Uterus (tissue), 4 donors: Measurements from ENCODE around the gene FXYD6. TPM values are rescaled to one million over a fixed set of nuclear protein-coding genes. Genes with fewer than 3 reads are reported as not detected.
"Not testable (repeated sequence)": the region's sequence is repeated elsewhere in the genome, so short reads cannot be mapped to it uniquely, and the experiment has no call there.

Experiments
- DNase-seq, 2 donors: peaks; one replicate each; pipeline ENCODE4 v3.0.0-alpha.2; 2019 to 2020
- H3K27ac ChIP-seq, 2 donors: fragments of 200-600 bp; sonication (generic); 1 replicate in 1 of 2; 2 replicates in 1 of 2; pipeline ENCODE4 v1.5.1; 2016 to 2018
- H3K27me3 ChIP-seq, 2 donors: fragments of 200-600 bp; sonication (generic); one replicate each; pipeline ENCODE4 v1.5.1; 2018 to 2019; ENCODE audit warnings: control low read depth in 1 of 2
- H3K36me3 ChIP-seq, 2 donors: fragments of 200-600 bp; sonication (generic); one replicate each; pipeline ENCODE4 v1.5.1; 2019; ENCODE audit warnings: control low read depth in 1 of 2
- H3K4me1 ChIP-seq, 2 donors: fragments of 200-600 bp; sonication (generic); one replicate each; pipeline ENCODE4 v1.5.1; 2018 to 2019; ENCODE audit warnings: control low read depth in 1 of 2
- H3K4me3 ChIP-seq, 2 donors: fragments of 200-600 bp; sonication (generic); 1 replicate in 1 of 2; 2 replicates in 1 of 2; pipeline ENCODE4 v1.5.1; 2018 to 2019; ENCODE audit warnings: mild to moderate bottlenecking in 1 of 2
- H3K9me3 ChIP-seq, 2 donors: fragments of 200-600 bp; sonication (generic); one replicate each; pipeline ENCODE4 v1.5.1; 2019; ENCODE audit warnings: control low read depth in 1 of 2
- CTCF ChIP-seq, 4 experiments: fragments of 200-600 bp in 2 of 4; fragments of 450-650 bp in 2 of 4; sonication (generic) in 2 of 4; IDR thresholded peaks; one replicate each; pipeline ENCODE4 v1.5.1; 2016 to 2019; ENCODE audit warnings: antibody characterized with exemption in 4 of 4, mild to moderate bottlenecking in 2 of 4, moderate library complexity in 1 of 4
- POLR2A ChIP-seq, 2 donors: fragments of 450-650 bp; IDR thresholded peaks; one replicate each; pipeline ENCODE4 v1.6.1; 2016; ENCODE audit warnings: antibody characterized with exemption in 2 of 2, mild to moderate bottlenecking in 1 of 2, moderate library complexity in 1 of 2
- intact Hi-C: fragments of 100-400 bp; cut with DNase I; formaldehyde crosslinking; loops from one replicate; pipeline ENCODE4 v1.15.1; 2023; ENCODE audit warnings: low total_unique reads
- total RNA-seq, 4 donors: library from RNA; depleted of rRNA in 3 of 4; stranded (reverse); fragments of >200 nt in 3 of 4; gene quantifications; one replicate each; pipeline versions ENCODE4 v1.1.0 to v1.2.4, GENCODE V29; 2014 to 2023
- donor health status: DM: yes; HTN: yes; CAD: no.

The FXYD6 gene
- total RNA-seq, 4 donors from 2014 or later = 85.3 to 307 (median 192) TPM

GRCh38 chr11:117815262-117815803 is 61.1 kb downstream of the FXYD6 start:
- no peak for DNase-seq
- Histone ChIP-seq H3K4me3 (no peak overlapping the region), H3K4me1 (peaks cover 0 to 6% of the 10 kb centered on the region in 2 donors), H3K36me3 (no peaks in the 10 kb centered on the region), H3K27ac (peak overlapping the region; percentile 63 to 73), H3K9me3 (no peaks in the 10 kb centered on the region), H3K27me3 (no peaks in the 10 kb centered on the region)
- intact Hi-C loops = loop anchor here (10.0 kb wide), 1 partner anchor 391 kb away; no protein-coding TSS in a partner anchor
- TF ChIP-seq CTCF (IDR thresholded peaks at IDR 0.05) = no peak
- no peak for TF ChIP-seq POLR2A (IDR thresholded peaks at IDR 0.05)

- Histone ChIP-seq H3K36me3 (no peaks in the 10 kb centered on the region), H3K27me3 (no peaks in the 10 kb centered on the region), H3K9me3 (no peaks in the 10 kb centered on the region), H3K27ac (peak overlapping the region; percentile 63 to 73), H3K4me3 (no peak overlapping the region), H3K4me1 (peaks cover 0 to 6% of the 10 kb centered on the region in 2 donors)
- intact Hi-C loops = loop anchor here (10.0 kb wide), 1 partner anchor 390 kb away; no protein-coding TSS in a partner anchor
- TF ChIP-seq CTCF (IDR thresholded peaks at IDR 0.05) (no peak), POLR2A (IDR thresholded peaks at IDR 0.05) (no peak)
- peak; percentile 65 to 69 for DNase-seq
These were observed 61.6 kb downstream of the FXYD6 start for GRCh38 chr11:117814766-117815261.

DNA sequence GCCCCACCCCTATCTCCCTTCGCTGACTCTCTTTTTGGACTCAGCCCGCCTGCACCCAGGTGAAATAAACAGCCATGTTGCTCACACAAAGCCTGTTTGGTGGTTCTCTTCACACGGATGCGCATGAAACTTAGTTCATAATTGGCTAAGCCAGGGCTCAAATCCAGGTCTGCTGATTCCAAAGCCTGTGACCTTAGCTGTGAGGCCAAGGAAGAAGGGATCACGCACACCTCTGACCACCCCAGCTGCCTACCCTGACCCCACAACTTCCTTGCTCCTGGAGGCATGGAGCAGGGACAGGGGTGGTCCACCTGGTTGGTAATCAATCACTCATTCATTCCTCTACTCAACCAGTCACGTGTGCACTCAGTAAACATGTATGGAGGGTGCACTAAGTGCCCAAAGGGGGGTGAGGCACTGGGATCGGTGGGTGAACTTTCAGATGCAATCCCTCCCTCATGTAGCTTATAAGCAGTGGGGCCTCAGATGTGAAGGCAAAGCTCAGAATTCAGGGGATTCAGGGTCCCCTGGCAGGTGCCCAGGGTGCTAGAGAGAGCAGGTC is 62.2 kb downstream of the FXYD6 start:
- Histone ChIP-seq H3K4me3 (no peak overlapping the region), H3K27me3 (no peaks in the 10 kb centered on the region), H3K4me1 (peaks cover 0 to 6% of the 10 kb centered on the region in 2 donors), H3K36me3 (no peaks in the 10 kb centered on the region), H3K27ac (peak overlapping the region; percentile 19 to 63), H3K9me3 (no peaks in the 10 kb centered on the region)
- DNase-seq = no peak
- TF ChIP-seq POLR2A (IDR thresholded peaks at IDR 0.05) (no peak), CTCF (IDR thresholded peaks at IDR 0.05) (no peak)
- intact Hi-C loops = loop anchor here (10.0 kb wide), 1 partner anchor 389 kb away; no protein-coding TSS in a partner anchor

DNA sequence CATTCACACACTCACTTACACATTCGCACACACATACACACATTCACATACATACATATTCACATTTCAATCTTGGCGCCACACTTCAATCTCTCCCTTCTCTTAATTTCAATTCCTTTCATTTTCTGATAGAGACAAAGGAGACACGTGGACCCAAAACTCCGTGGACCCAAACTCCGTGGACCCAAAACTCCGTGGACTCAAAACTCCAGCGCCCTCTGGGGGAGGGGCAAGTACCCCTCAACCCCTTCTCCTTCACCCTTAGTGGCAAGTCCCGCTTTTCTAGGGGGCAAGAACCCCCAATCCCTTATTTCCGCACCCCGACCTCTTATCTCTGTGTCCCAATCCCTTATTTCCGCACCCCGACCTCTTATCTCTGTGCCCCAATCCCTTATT is 66.4 kb downstream of the FXYD6 start:
- H3K27me3 ChIP-seq, H3K36me3 ChIP-seq, H3K4me3 ChIP-seq, H3K9me3 ChIP-seq, DNase-seq, H3K4me1 ChIP-seq: not testable (repeated sequence)
- H3K27ac ChIP-seq = peak overlapping the region; percentile 35 to 64
- intact Hi-C loops = loop anchor here (10.0 kb wide), 1 partner anchor 385 kb away; no protein-coding TSS in a partner anchor

- Histone ChIP-seq H3K36me3 (no peaks in the 10 kb centered on the region), H3K9me3 (no peaks in the 10 kb centered on the region), H3K4me1 (no peaks in the 10 kb centered on the region), H3K4me3 (no peak overlapping the region), H3K27me3 (no peaks in the 10 kb centered on the region), H3K27ac (peak overlapping the region; percentile 64 to 70)
- peak; percentile 38 to 63 (median 50) for TF ChIP-seq CTCF (IDR thresholded peaks at IDR 0.05)
- TF ChIP-seq POLR2A (IDR thresholded peaks at IDR 0.05) = no peak
- intact Hi-C loops = loop anchor here (10.0 kb wide), 2 partner anchors 245 to 385 kb away; no protein-coding TSS in a partner anchor
- DNase-seq = peak; percentile 63 to 75
These were observed 67.0 kb downstream of the FXYD6 start for GRCh38 chr11:117809236-117810055.
